GM12878 (cell line): Measurements from ENCODE around the gene CLEC17A. TPM values are rescaled to one million over a fixed set of nuclear protein-coding genes. Genes with fewer than 3 reads are reported as not detected.

Experiments
- ATAC-seq: fragments of 200-7000 bp; cut with Tn5 transposase; 3 replicates; pipeline ENCODE4 v1.9.1; 2020; ENCODE audit warnings: mild to moderate bottlenecking, moderate library complexity
- BruUV-seq: library from RNA; stranded (reverse); fragments of 400-500 nt; replicated peaks from 2 replicates; lab custom pipeline; 2021; lab: Mats Ljungman, UMichigan
- CTCF ChIA-PET: fragments of 300-600 bp; sonication (Branson Sonifier 250); formaldehyde crosslinking; extraction: SDS; loops from one replicate; lab custom pipeline; 2021; ENCODE audit warnings: inconsistent platforms; lab: Yijun Ruan, JAX
- POLR2A ChIA-PET: fragments of 350-600 bp; formaldehyde crosslinking; extraction: SDS; loops from one replicate; lab custom pipeline; 2021; ENCODE audit warnings: inconsistent platforms; lab: Charles Lee
- RAD21 ChIA-PET: fragments of 300-600 bp; sonication (Branson Sonifier 250); formaldehyde crosslinking; loops from one replicate; lab custom pipeline; 2023; ENCODE audit warnings: antibody characterized with exemption; ENCODE audit not compliant: unreplicated experiment; lab: Charles Lee
- SMC1A ChIA-PET: fragments of 300-600 bp; sonication (Branson Sonifier 250); formaldehyde crosslinking; loops from one replicate; lab custom pipeline; 2023; ENCODE audit not compliant: unreplicated experiment, uncharacterized antibody; lab: Charles Lee
- DNase-seq: peaks from one replicate; pipeline ENCODE4 v3.0.0-alpha.2; 2011; ENCODE audit warnings: low read depth, low spot score
- FAIRE-seq: peaks from 3 replicates; lab custom pipeline; 2011; peaks lifted over from hg19 to GRCh38; lab: Jason Lieb, UNC
- H2AFZ ChIP-seq: 2 replicates; pipeline ENCODE4 v1.6.0; 2011; ENCODE audit warnings: low read depth, low read length, control low read depth; ENCODE audit not compliant: control insufficient read depth
- H3K27ac ChIP-seq: 2 replicates; pipeline ENCODE4 v1.5.1; 2011; ENCODE audit warnings: control low read depth; ENCODE audit not compliant: control insufficient read depth, insufficient read depth
- H3K27me3 ChIP-seq, 2 experiments: replicated peaks in 1 of 2; 2 replicates each; pipeline versions ENCODE4 v1.6.0 to v1.6.1; 2011; ENCODE audit warnings: low read length in 1 of 2; ENCODE audit not compliant: control insufficient read depth in 2 of 2, insufficient read depth in 2 of 2
- H3K36me3 ChIP-seq, 2 experiments: 2 replicates each; pipeline ENCODE4 v1.5.1; 2011; ENCODE audit warnings: low read length in 1 of 2; ENCODE audit not compliant: control insufficient read depth in 2 of 2, insufficient read depth in 2 of 2
- H3K4me1 ChIP-seq: 2 replicates; pipeline ENCODE4 v1.6.1; 2011; ENCODE audit warnings: mild to moderate bottlenecking, low read length, moderate library complexity, mixed read lengths; ENCODE audit not compliant: control insufficient read depth, insufficient read depth
- H3K4me2 ChIP-seq: 2 replicates; pipeline ENCODE4 v1.6.0; 2011; ENCODE audit warnings: control low read depth; ENCODE audit not compliant: control insufficient read depth, insufficient read depth
- H3K4me3 ChIP-seq: fragments of 200-600 bp; sonication (generic); 2 replicates; pipeline ENCODE4 v1.5.1; 2016
- H3K79me2 ChIP-seq: 2 replicates; pipeline ENCODE4 v1.6.0; 2011; ENCODE audit warnings: low read length; ENCODE audit not compliant: control insufficient read depth, insufficient read depth
- H3K9ac ChIP-seq: 2 replicates; pipeline ENCODE4 v1.8.0; 2011; ENCODE audit warnings: low read length, control low read depth, mixed read lengths; ENCODE audit not compliant: control insufficient read depth, insufficient read depth
- H3K9me3 ChIP-seq: replicated peaks from 3 replicates; pipeline ENCODE4 v1.5.1; 2011; ENCODE audit warnings: mild to moderate bottlenecking, low read length; ENCODE audit not compliant: control insufficient read depth, insufficient read depth
- H4K20me1 ChIP-seq: 2 replicates; pipeline ENCODE4 v1.6.0; 2011; ENCODE audit not compliant: control insufficient read depth, insufficient read depth
- ASH2L ChIP-seq: fragments of 300-600, 200-600 bp; sonication (generic); IDR thresholded peaks from 2 replicates; pipeline ENCODE4 v1.6.1; 2017; ENCODE audit warnings: low read depth, mild to moderate bottlenecking, borderline replicate concordance
- BCLAF1 ChIP-seq: fragments of 450-650 bp; IDR thresholded peaks from 2 replicates; pipeline ENCODE4 v1.6.1; 2017; ENCODE audit warnings: antibody characterized with exemption, mild to moderate bottlenecking, moderate library complexity
- BRCA1 ChIP-seq: IDR thresholded peaks from 2 replicates; pipeline ENCODE4 v1.6.1; 2011; ENCODE audit warnings: low read depth, low read length, improper control_type of control experiment
- CHD1 ChIP-seq: IDR thresholded peaks from 2 replicates; pipeline ENCODE4 v1.6.1; 2012; ENCODE audit warnings: low read depth, low read length, improper control_type of control experiment
- CHD2 ChIP-seq: IDR thresholded peaks from 2 replicates; pipeline ENCODE4 v1.6.1; 2011; ENCODE audit warnings: low read depth, low read length, improper control_type of control experiment, borderline replicate concordance
- MEF2A ChIP-seq: IDR thresholded peaks from 2 replicates; pipeline ENCODE4 v1.6.1; 2011; ENCODE audit warnings: low read depth, mild to moderate bottlenecking, low read length, moderate library complexity; ENCODE audit not compliant: insufficient read depth
- NFXL1 ChIP-seq: fragments of 450-650 bp; IDR thresholded peaks from 2 replicates; pipeline ENCODE4 v1.6.1; 2017; ENCODE audit warnings: antibody characterized with exemption, mild to moderate bottlenecking, borderline replicate concordance
- NFYA ChIP-seq: IDR thresholded peaks from 2 replicates; pipeline ENCODE4 v1.6.1; 2011; ENCODE audit warnings: low read depth, mild to moderate bottlenecking, low read length, improper control_type of control experiment, borderline replicate concordance
- NR2C2 ChIP-seq: IDR thresholded peaks from 2 replicates; pipeline ENCODE4 v1.6.1; 2011; ENCODE audit warnings: borderline replicate concordance, low read depth; ENCODE audit not compliant: control insufficient read depth, insufficient read length
- PBX3 ChIP-seq: IDR thresholded peaks from 2 replicates; pipeline ENCODE4 v1.6.1; 2011; ENCODE audit warnings: mild to moderate bottlenecking, low read depth, low read length, moderate library complexity; ENCODE audit not compliant: insufficient replicate concordance
- POLR2A ChIP-seq: IDR thresholded peaks from 2 replicates; pipeline ENCODE4 v1.6.1; 2011; ENCODE audit warnings: low read depth, mild to moderate bottlenecking, low read length
- RELA ChIP-seq: fragments of 450-650 bp; IDR thresholded peaks from 2 replicates; pipeline ENCODE4 v1.8.0; 2014; ENCODE audit warnings: borderline replicate concordance; ENCODE audit not compliant: partially characterized antibody
- ZBTB40 ChIP-seq: fragments of 450-650 bp; IDR thresholded peaks from 2 replicates; pipeline ENCODE4 v1.6.1; 2016; ENCODE audit warnings: mild to moderate bottlenecking, moderate library complexity, borderline replicate concordance
- ZNF217 ChIP-seq: fragments of 450-650 bp; IDR thresholded peaks from 2 replicates; pipeline ENCODE4 v1.6.1; 2017; ENCODE audit warnings: antibody characterized with exemption, mild to moderate bottlenecking
- ZNF622 ChIP-seq: fragments of 450-650 bp; IDR thresholded peaks from 2 replicates; pipeline ENCODE4 v1.6.1; 2017; ENCODE audit warnings: mild to moderate bottlenecking, inconsistent platforms
- WGBS: methylation state at CpG from one replicate; pipeline ENCODE4 v1.1.6; 2016; ENCODE audit warnings: low lambda C conversion rate; ENCODE audit not compliant: insufficient replicate concordance, insufficient coverage; ENCODE audit errors: missing lambda C conversion rate; 5-methylcytosine and 5-hydroxymethylcytosine counted together
- in situ Hi-C: fragments of 300-500 bp; cut with MboI; formaldehyde crosslinking; loops from 9 replicates; pipeline ENCODE4 v1.14.3; 2018; ENCODE audit warnings: mixed read lengths
- intact Hi-C: fragments of 100-400 bp; cut with micrococcal nuclease; formaldehyde crosslinking; loops from one replicate; pipeline ENCODE4 v1.14.2; 2022; ENCODE audit not compliant: unreplicated experiment
- polyA plus RNA-seq, 11 experiments: library from polyadenylated mRNA; depleted of rRNA in 4 of 11; unstranded in 6 of 11; stranded (reverse) in 5 of 11; fragments of >200 nt; fragmentation: Nextera tagmentation in 4 of 11; fragmentation: Illumina TruSeq in 1 of 11; extraction: Ambion mirVana in 4 of 11; extraction: Trizol in 1 of 11; gene quantifications; 1 replicate in 1 of 11; 2 replicates in 10 of 11; pipeline versions ENCODE4 v1.2.1 to v1.2.3, GENCODE V29; 2011 to 2016; ENCODE audit warnings: inconsistent platforms in 2 of 11, missing spikeins in 2 of 11, low read depth in 1 of 11
- total RNA-seq, 4 experiments: library from RNA; depleted of rRNA in 3 of 4; stranded (reverse); fragments of >200 nt in 3 of 4; fragmentation: Illumina TruSeq in 1 of 4; extraction: Trizol in 1 of 4; gene quantifications; 2 replicates each; pipeline versions ENCODE4 v1.2.1 to v1.2.3, GENCODE V29; 2013 to 2021

Gene CLEC17A
- total and polyA plus RNA-seq, 10 of the 15 experiments (the other 5 are each of a cell fraction or from before 2014, with no cell fraction given) = 12.9 to 131 (median 97.3) TPM

DNA sequence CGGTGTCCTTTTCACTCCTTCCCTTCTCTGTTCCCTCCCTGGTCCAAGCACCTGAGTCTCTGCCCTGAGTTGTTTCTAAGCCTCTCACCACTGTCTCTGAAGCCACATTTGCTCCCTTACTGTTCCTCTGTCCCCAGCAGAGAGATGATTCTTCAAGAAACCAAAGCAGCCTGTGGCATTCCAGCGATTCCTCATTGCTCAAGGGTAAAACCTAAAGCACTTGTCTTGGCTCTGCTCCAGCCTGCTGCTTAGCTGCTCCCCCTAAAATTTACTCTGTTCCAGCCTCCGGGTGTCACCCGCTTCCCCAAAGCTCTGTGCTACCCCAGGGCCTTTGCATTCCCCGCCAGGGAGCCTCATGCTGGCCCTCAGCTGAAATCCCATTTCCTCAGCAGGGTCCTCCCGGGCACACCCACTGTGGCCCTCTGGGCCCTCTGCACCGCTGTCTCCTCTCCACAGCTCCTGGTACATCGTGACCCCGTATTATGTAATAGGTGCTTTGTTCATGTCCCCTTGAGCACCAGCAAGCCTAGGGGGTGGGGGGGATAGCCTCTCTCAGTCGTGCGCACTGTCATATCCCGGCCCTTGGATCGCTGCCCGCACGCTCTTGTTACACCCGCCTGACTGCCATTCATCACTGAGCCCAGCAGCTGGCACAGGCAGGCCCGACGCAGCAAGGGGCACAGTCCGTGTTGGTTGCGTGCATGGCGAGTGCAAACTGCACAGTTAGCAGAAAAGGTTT is 37.7 kb upstream of the CLEC17A start:
- Histone ChIP-seq H3K27me3 (no peaks in the 10 kb centered on the region), H3K4me3 (no peak overlapping the region), H3K4me1 (peaks cover under 1% of the 10 kb centered on the region; the same call in 1 of the 2 replicates), H4K20me1 (no peaks in the 10 kb centered on the region), H3K4me2 (no peak overlapping the region), H3K9me3 (no peaks in the 10 kb centered on the region), H2AFZ (no peak overlapping the region), H3K36me3 (no peaks in the 10 kb centered on the region; a peak in 4 of 4 replicates), H3K79me2 (no peaks in the 10 kb centered on the region; the same call in none of the 2 replicates), H3K9ac (no peak overlapping the region), H3K27ac (no peak overlapping the region)
- intact Hi-C loops = no loop called here
- ATAC-seq (no peak), FAIRE-seq (no peak), DNase-seq (no peak)
- RAD21 ChIA-PET = no interaction called here
- CTCF ChIA-PET = interaction anchor here (0.6 kb wide), 1 partner anchor 11 kb away, joined by 4 read pairs; no protein-coding TSS in a partner anchor
- POLR2A ChIA-PET = interaction anchor here (0.7 to 1.4 kb wide), 2 partner anchors 27 to 469 kb away, joined by 4 read pairs; partner anchors contain the start of gene DNAJB1
- no TSS peak for BruUV-seq
- in situ Hi-C loops = no loop called here
- WGBS = 97% methylated on average over 21 of the region's 21 CpGs
- SMC1A ChIA-PET = no interaction called here
- no peak for TF ChIP-seq ASH2L
- no peak for TF ChIP-seq ZBTB40
- TF ChIP-seq POLR2A = no peak
- TF ChIP-seq RELA = no peak
- no peak for TF ChIP-seq NFYA
- no peak for TF ChIP-seq ZNF217
- no peak for TF ChIP-seq NR2C2
- no peak for TF ChIP-seq CHD1
- TF ChIP-seq CHD2 = no peak
- no peak for TF ChIP-seq PBX3
- TF ChIP-seq ZNF622 = no peak
- no peak for TF ChIP-seq NFXL1
- no peak for TF ChIP-seq BCLAF1
- no peak for TF ChIP-seq MEF2A
- no peak for TF ChIP-seq BRCA1
